HepG2 (cell line): ENCODE measurements around the gene NATD1. TPM values are rescaled to one million over a fixed set of nuclear protein-coding genes. Genes with fewer than 3 reads are reported as not detected.

ENCODE experiments used
- ATAC-seq: fragments of 200-7000 bp; cut with Tn5 transposase; 3 replicates; pipeline ENCODE4 v1.9.1; 2020; ENCODE audit warnings: mild to moderate bottlenecking, moderate library complexity
- BruUV-seq: library from RNA; stranded (reverse); fragments of 400-500 nt; replicated peaks from 2 replicates; lab custom pipeline; 2021; lab: Mats Ljungman, UMichigan
- CTCF ChIA-PET: fragments of 300-600 bp; formaldehyde crosslinking; extraction: SDS; loops from one replicate; lab custom pipeline; 2021; ENCODE audit warnings: low total read pairs, inconsistent platforms, low intra/inter-chr PET ratio; lab: Yijun Ruan, JAX
- POLR2A ChIA-PET: fragments of 350-600 bp; sonication (Branson Sonifier 250); formaldehyde crosslinking; loops from one replicate; lab custom pipeline; 2020; ENCODE audit warnings: antibody characterized with exemption, inconsistent platforms; lab: Yijun Ruan, JAX
- DNase-seq: peaks from one replicate; pipeline ENCODE4 v3.0.0-alpha.2; 2015; ENCODE audit warnings: low spot score
- FAIRE-seq: peaks from 3 replicates; lab custom pipeline; 2011; peaks lifted over from hg19 to GRCh38; lab: Jason Lieb, UNC
- H2AFZ ChIP-seq: one replicate; pipeline ENCODE4 v1.6.1; 2011; ENCODE audit warnings: low read length, inconsistent platforms
- H3K27ac ChIP-seq: fragments of 300-600 bp; 3 replicates; pipeline ENCODE4 v1.8.0; 2011; ENCODE audit warnings: mixed run types, mild to moderate bottlenecking, mixed read lengths, low read length, inconsistent platforms; ENCODE audit not compliant: insufficient read depth; ENCODE audit errors: extremely low read length
- H3K27me3 ChIP-seq, 2 experiments: fragments of 200-600 bp in 1 of 2; 2 replicates in 1 of 2; 3 replicates in 1 of 2; pipeline versions ENCODE4 v1.6.0 to v1.8.0; 2011; ENCODE audit warnings: low read length in 2 of 2, mild to moderate bottlenecking in 2 of 2, moderate library complexity in 2 of 2, inconsistent platforms in 1 of 2; ENCODE audit not compliant: insufficient read depth in 2 of 2, control insufficient read depth in 1 of 2
- H3K36me3 ChIP-seq, 2 experiments: fragments of 200-600 bp in 1 of 2; replicated peaks in 1 of 2; 2 replicates in 1 of 2; 3 replicates in 1 of 2; pipeline versions ENCODE4 v1.5.1 to v1.8.0; 2011; ENCODE audit warnings: low read length in 2 of 2, inconsistent platforms in 1 of 2; ENCODE audit not compliant: insufficient read depth in 2 of 2, control insufficient read depth in 1 of 2
- H3K4me1 ChIP-seq: 2 replicates; pipeline ENCODE4 v1.5.1; 2012; ENCODE audit warnings: low read length, inconsistent platforms; ENCODE audit not compliant: insufficient read depth
- H3K4me2 ChIP-seq: 2 replicates; pipeline ENCODE4 v1.6.0; 2011; ENCODE audit warnings: low read depth, low read length, inconsistent platforms
- H3K4me3 ChIP-seq, 3 experiments: fragments of 200-600 bp in 1 of 3; sonication (generic), shearing (Covaris generic) in 1 of 3; replicated peaks in 1 of 3; 2 replicates each; pipeline ENCODE4 v1.5.1; 2011 to 2016; ENCODE audit warnings: low read length in 3 of 3, inconsistent platforms in 2 of 3, low read depth in 2 of 3, mild to moderate bottlenecking in 2 of 3, control low read depth in 1 of 3, mixed read lengths in 1 of 3; ENCODE audit not compliant: insufficient read depth in 1 of 3
- H3K79me2 ChIP-seq: one replicate; pipeline ENCODE4 v1.6.1; 2011; ENCODE audit warnings: low read length, inconsistent platforms; ENCODE audit not compliant: insufficient read depth
- H3K9ac ChIP-seq: 2 replicates; pipeline ENCODE4 v1.6.0; 2011; ENCODE audit warnings: mild to moderate bottlenecking, low read depth, low read length, inconsistent platforms; ENCODE audit not compliant: insufficient read depth
- H3K9me3 ChIP-seq: 2 replicates; pipeline ENCODE4 v1.5.1; 2012; ENCODE audit warnings: mild to moderate bottlenecking, low read length
- H4K20me1 ChIP-seq: 2 replicates; pipeline ENCODE4 v1.6.0; 2011; ENCODE audit warnings: inconsistent platforms, mild to moderate bottlenecking, low read length, moderate library complexity; ENCODE audit not compliant: insufficient read depth
- ATAD3A ChIP-seq: sonication (generic); formaldehyde crosslinking; IDR thresholded peaks from 2 replicates; pipeline ENCODE4 v1.4.0; 2020; ENCODE audit warnings: missing genetic modification reagents
- CHCHD3 ChIP-seq: sonication (generic); formaldehyde crosslinking; IDR thresholded peaks from 2 replicates; pipeline ENCODE4 v1.8.0; 2022; ENCODE audit warnings: mild to moderate bottlenecking, missing genetic modification reagents, moderate library complexity
- DMAP1 ChIP-seq: IDR thresholded peaks from 2 replicates; pipeline ENCODE4 v1.6.1; 2016
- EHMT2 ChIP-seq: fragments of 200-600 bp; sonication (generic); IDR thresholded peaks from 2 replicates; pipeline ENCODE4 v1.7.0; 2017; ENCODE audit warnings: antibody characterized with exemption, low read depth, low read length, borderline replicate concordance
- PHF21A ChIP-seq: sonication (generic); formaldehyde crosslinking; IDR thresholded peaks from 2 replicates; pipeline ENCODE4 v1.5.0; 2020; ENCODE audit warnings: mild to moderate bottlenecking, missing genetic modification reagents
- POLR2G ChIP-seq: fragments of 200-400 bp; formaldehyde crosslinking; IDR thresholded peaks from 2 replicates; pipeline ENCODE4 v1.6.1; 2018; ENCODE audit warnings: mild to moderate bottlenecking, low read depth, low read length, moderate library complexity
- SALL1 ChIP-seq: sonication (generic); formaldehyde crosslinking; IDR thresholded peaks from 2 replicates; pipeline ENCODE4 v1.8.0; 2022; ENCODE audit warnings: mild to moderate bottlenecking, missing genetic modification reagents
- SKI ChIP-seq: fragments of 450-650 bp; IDR thresholded peaks from one replicate; pipeline ENCODE4 v1.6.1; 2018; ENCODE audit warnings: mild to moderate bottlenecking; ENCODE audit not compliant: partially characterized antibody
- SRY ChIP-seq: sonication (generic); formaldehyde crosslinking; IDR thresholded peaks from 2 replicates; pipeline ENCODE4 v1.8.0; 2022; ENCODE audit warnings: mild to moderate bottlenecking, missing genetic modification reagents
- ZNF296 ChIP-seq: sonication (generic); formaldehyde crosslinking; conservative IDR thresholded peaks from 2 replicates; pipeline ENCODE4 v1.5.0; 2020; ENCODE audit warnings: mild to moderate bottlenecking, missing genetic modification reagents
- ZNF441 ChIP-seq: sonication (generic); formaldehyde crosslinking; IDR thresholded peaks from 2 replicates; pipeline ENCODE4 v1.7.0; 2021; ENCODE audit warnings: missing genetic modification reagents, borderline replicate concordance
- ZNF652 ChIP-seq: IDR thresholded peaks from 2 replicates; pipeline ENCODE4 v1.6.1; 2016; ENCODE audit warnings: low read depth, borderline replicate concordance
- WGBS: methylation state at CpG from one replicate; pipeline ENCODE4 v1.1.6; 2017; ENCODE audit warnings: low lambda C conversion rate; 5-methylcytosine and 5-hydroxymethylcytosine counted together
- in situ Hi-C: cut with HindIII; loops from 2 replicates; pipeline ENCODE4 v1.10.0; 2017; ENCODE audit warnings: low pct_unique_long_range_greater_than_20kb; ENCODE audit not compliant: extremely low pct_ligation_motif_present
- intact Hi-C: fragments of 100-400 bp; cut with micrococcal nuclease; formaldehyde crosslinking; loops from one replicate; pipeline ENCODE4 v1.10.0; 2022; ENCODE audit not compliant: unreplicated experiment
- polyA plus RNA-seq, 8 experiments: library from polyadenylated mRNA; depleted of rRNA in 3 of 8; stranded (reverse) in 7 of 8; unstranded in 1 of 8; fragments of >200 nt; fragmentation: Illumina TruSeq in 4 of 8; extraction: Trizol in 4 of 8; gene quantifications; 2 replicates each; pipeline versions ENCODE4 v1.2.1 to v1.2.3, GENCODE V29; 2011 to 2016; ENCODE audit warnings: low read depth in 4 of 8, missing spikeins in 1 of 8, mixed read lengths in 1 of 8; ENCODE audit not compliant: insufficient read depth in 1 of 8
- total RNA-seq, 5 experiments: library from RNA; depleted of rRNA; stranded (reverse); fragments of >200 nt; fragmentation: Illumina TruSeq; extraction: Trizol; gene quantifications; 2 replicates each; pipeline ENCODE4 v1.2.3, GENCODE V29; 2016; ENCODE audit warnings: low read depth in 1 of 5
- TF ChIP-seq, protein P1 (sequence below): sonication (generic); formaldehyde crosslinking; IDR thresholded peaks from 2 replicates; pipeline ENCODE4 v1.8.1; 2023; ENCODE audit warnings: mild to moderate bottlenecking, missing genetic modification reagents
- TF ChIP-seq, protein P2 (sequence below): sonication (generic); formaldehyde crosslinking; IDR thresholded peaks from 2 replicates; pipeline ENCODE4 v1.8.0; 2023; ENCODE audit warnings: mild to moderate bottlenecking, missing genetic modification reagents
- TF ChIP-seq, protein P3 (sequence below): sonication (generic); formaldehyde crosslinking; IDR thresholded peaks from 2 replicates; pipeline ENCODE4 v1.8.0; 2022; ENCODE audit warnings: missing genetic modification reagents, mild to moderate bottlenecking, borderline replicate concordance
- TF ChIP-seq, protein P4 (sequence below): sonication (generic); formaldehyde crosslinking; IDR thresholded peaks from 2 replicates; pipeline ENCODE4 v1.5.1; 2020; ENCODE audit warnings: mild to moderate bottlenecking, missing genetic modification reagents, moderate library complexity

The NATD1 gene
- total and polyA plus RNA-seq, 2 of the 13 experiments (the other 11 are each of a cell fraction or from before 2014, with no cell fraction given): 0.31 to 2.3 TPM

DNA sequence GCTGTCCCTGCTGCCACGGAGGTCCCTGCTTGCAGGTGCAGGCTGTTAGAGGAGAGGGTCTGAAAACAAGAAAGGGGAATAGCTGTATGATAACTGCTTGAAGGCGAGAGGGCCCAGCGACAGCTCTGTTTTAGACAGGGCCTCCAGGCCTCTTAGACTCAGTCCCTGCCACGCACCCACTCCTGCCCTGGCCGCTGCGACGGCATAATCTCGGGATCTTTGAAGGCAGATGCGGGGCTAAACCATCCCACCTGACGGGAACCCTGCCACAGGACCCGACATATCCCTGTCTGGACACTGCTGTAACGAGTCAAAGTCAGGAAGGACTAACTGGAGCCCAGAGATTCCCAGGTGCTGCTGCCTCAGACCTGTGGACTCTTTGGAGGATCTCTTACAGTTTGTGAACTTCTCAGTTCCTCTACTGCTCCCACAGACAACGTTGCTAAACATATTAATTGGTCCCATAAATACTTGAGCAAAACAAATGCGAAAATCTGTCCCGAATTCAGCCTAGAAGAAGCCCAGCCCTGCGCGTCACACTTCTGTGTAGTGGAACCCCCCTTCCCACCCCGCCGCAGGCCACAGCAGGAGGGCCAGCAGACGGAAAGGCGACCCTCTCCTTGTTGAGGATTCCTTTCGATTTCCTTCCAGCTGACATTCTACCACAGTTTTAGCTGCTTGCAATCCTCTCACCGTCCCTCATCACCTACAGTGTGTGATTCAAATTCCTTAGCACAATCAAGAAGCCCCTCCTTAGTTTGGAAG, 38.3 kb downstream of the NATD1 start:
- Histone ChIP-seq H3K79me2 (peaks cover 55% of the 10 kb centered on the region), H3K36me3 (peaks cover 4 to 18% of the 10 kb centered on the region in 2 experiments; a peak in 3 of 5 replicates), H3K4me1 (peaks cover 60% of the 10 kb centered on the region), H2AFZ (peak overlapping the region; percentile 57), H3K4me3 (peak overlapping the region; percentile 83 to 99 (median 96)), H3K27ac (peak overlapping the region; percentile 94), H3K9me3 (no peaks in the 10 kb centered on the region), H3K27me3 (no peaks in the 10 kb centered on the region; a peak in 1 of 5 replicates), H3K9ac (peak overlapping the region; percentile 96), H3K4me2 (peak overlapping the region; percentile 93), H4K20me1 (peaks cover 31% of the 10 kb centered on the region)
- ChIA-PET POLR2A (interaction anchor here (2.8 to 2.9 kb wide), 2 partner anchors 72 to 172 kb away, joined by 8 to 20 read pairs; partner anchors contain the start of gene USP22), CTCF (no interaction called here)
- intact Hi-C loops: loop anchor here (2.0 kb wide), 1 partner anchor 70 kb away; the partner anchor contains the start of gene MAP2K3
- FAIRE-seq (no peak), DNase-seq (no peak), ATAC-seq (peak; percentile 8)
- in situ Hi-C loops: no loop called here
- 29% methylated on average over 11 of the region's 23 CpGs for WGBS
- TSS peak; percentile 53 for BruUV-seq
- TF ChIP-seq ATAD3A (CRISPR knock-in tag): 0 out of 2 replicates have a peak, but pooled peaks have one; percentile 47
- 0 out of 2 replicates have a peak, but pooled peaks have one; percentile 27 for TF ChIP-seq SALL1
- 0 out of 2 replicates have a peak, but pooled peaks have one; percentile 1 for TF ChIP-seq SRY (CRISPR knock-in tag)
- no peak for TF ChIP-seq ZNF296 (CRISPR knock-in tag)
- 0 out of 2 replicates have a peak, but pooled peaks have one; percentile 6 for TF ChIP-seq DMAP1 (CRISPR knock-in tag)
- TF ChIP-seq, protein P1, sequence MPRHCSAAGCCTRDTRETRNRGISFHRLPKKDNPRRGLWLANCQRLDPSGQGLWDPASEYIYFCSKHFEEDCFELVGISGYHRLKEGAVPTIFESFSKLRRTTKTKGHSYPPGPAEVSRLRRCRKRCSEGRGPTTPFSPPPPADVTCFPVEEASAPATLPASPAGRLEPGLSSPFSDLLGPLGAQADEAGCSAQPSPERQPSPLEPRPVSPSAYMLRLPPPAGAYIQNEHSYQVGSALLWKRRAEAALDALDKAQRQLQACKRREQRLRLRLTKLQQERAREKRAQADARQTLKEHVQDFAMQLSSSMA: 0 out of 2 replicates have a peak, but pooled peaks have one; percentile 45
- TF ChIP-seq, protein P2, sequence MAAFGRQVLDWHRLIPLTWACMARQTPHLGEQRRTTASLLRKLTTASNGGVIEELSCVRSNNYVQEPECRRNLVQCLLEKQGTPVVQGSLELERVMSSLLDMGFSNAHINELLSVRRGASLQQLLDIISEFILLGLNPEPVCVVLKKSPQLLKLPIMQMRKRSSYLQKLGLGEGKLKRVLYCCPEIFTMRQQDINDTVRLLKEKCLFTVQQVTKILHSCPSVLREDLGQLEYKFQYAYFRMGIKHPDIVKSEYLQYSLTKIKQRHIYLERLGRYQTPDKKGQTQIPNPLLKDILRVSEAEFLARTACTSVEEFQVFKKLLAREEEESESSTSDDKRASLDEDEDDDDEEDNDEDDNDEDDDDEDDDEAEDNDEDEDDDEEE (CRISPR knock-in tag): 0 out of 2 replicates have a peak, but pooled peaks have one; percentile 35
- TF ChIP-seq POLR2G: no peak
- TF ChIP-seq CHCHD3: 0 out of 2 replicates have a peak, but pooled peaks have one; percentile 43
- no peak for TF ChIP-seq EHMT2
- TF ChIP-seq SKI: peak; percentile 8
- TF ChIP-seq, protein P3, sequence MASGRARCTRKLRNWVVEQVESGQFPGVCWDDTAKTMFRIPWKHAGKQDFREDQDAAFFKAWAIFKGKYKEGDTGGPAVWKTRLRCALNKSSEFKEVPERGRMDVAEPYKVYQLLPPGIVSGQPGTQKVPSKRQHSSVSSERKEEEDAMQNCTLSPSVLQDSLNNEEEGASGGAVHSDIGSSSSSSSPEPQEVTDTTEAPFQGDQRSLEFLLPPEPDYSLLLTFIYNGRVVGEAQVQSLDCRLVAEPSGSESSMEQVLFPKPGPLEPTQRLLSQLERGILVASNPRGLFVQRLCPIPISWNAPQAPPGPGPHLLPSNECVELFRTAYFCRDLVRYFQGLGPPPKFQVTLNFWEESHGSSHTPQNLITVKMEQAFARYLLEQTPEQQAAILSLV: no peak
- 0 out of 2 replicates have a peak, but pooled peaks have one; percentile 66 for TF ChIP-seq ZNF441
- TF ChIP-seq ZNF652: no peak
- TF ChIP-seq, protein P4, sequence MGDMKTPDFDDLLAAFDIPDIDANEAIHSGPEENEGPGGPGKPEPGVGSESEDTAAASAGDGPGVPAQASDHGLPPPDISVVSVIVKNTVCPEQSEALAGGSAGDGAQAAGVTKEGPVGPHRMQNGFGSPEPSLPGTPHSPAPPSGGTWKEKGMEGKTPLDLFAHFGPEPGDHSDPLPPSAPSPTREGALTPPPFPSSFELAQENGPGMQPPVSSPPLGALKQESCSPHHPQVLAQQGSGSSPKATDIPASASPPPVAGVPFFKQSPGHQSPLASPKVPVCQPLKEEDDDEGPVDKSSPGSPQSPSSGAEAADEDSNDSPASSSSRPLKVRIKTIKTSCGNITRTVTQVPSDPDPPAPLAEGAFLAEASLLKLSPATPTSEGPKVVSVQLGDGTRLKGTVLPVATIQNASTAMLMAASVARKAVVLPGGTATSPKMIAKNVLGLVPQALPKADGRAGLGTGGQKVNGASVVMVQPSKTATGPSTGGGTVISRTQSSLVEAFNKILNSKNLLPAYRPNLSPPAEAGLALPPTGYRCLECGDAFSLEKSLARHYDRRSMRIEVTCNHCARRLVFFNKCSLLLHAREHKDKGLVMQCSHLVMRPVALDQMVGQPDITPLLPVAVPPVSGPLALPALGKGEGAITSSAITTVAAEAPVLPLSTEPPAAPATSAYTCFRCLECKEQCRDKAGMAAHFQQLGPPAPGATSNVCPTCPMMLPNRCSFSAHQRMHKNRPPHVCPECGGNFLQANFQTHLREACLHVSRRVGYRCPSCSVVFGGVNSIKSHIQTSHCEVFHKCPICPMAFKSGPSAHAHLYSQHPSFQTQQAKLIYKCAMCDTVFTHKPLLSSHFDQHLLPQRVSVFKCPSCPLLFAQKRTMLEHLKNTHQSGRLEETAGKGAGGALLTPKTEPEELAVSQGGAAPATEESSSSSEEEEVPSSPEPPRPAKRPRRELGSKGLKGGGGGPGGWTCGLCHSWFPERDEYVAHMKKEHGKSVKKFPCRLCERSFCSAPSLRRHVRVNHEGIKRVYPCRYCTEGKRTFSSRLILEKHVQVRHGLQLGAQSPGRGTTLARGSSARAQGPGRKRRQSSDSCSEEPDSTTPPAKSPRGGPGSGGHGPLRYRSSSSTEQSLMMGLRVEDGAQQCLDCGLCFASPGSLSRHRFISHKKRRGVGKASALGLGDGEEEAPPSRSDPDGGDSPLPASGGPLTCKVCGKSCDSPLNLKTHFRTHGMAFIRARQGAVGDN: peak; percentile 8; the same call in 1 of the 2 replicates
- TF ChIP-seq PHF21A: no peak
